H1 (cell line): Measurements from ENCODE around the gene WWC1. TPM values are rescaled to one million over a fixed set of nuclear protein-coding genes. Genes with fewer than 3 reads are reported as not detected.

Source experiments
- CBX8 ChIP-seq: fragments of 300-800, 300-1000 bp; sonication (generic); IDR thresholded peaks from 2 replicates; pipeline ENCODE4 v1.7.1; 2016; ENCODE audit warnings: low read depth, low read length, borderline replicate concordance
- JUN ChIP-seq: IDR thresholded peaks from 2 replicates; pipeline ENCODE4 v1.6.1; 2011; ENCODE audit warnings: low read depth, mild to moderate bottlenecking, improper control_type of control experiment, low read length
- POLR2AphosphoS5 ChIP-seq: IDR thresholded peaks from 2 replicates; pipeline ENCODE4 v1.6.1; 2011; ENCODE audit warnings: low read depth, low read length
- POU5F1 ChIP-seq: IDR thresholded peaks from 2 replicates; pipeline ENCODE4 v1.6.1; 2011; ENCODE audit warnings: low read depth, mild to moderate bottlenecking, low read length, moderate library complexity
- RAD21 ChIP-seq, 2 experiments: IDR thresholded peaks in 1 of 2; conservative IDR thresholded peaks in 1 of 2; 2 replicates each; pipeline ENCODE4 v1.6.1; 2011; ENCODE audit warnings: low read depth in 2 of 2, low read length in 2 of 2, improper control_type of control experiment in 1 of 2, inconsistent platforms in 1 of 2, mild to moderate bottlenecking in 1 of 2, moderate library complexity in 1 of 2
- SAP30 ChIP-seq: fragments of 300-600 bp; sonication (generic); IDR thresholded peaks from 2 replicates; pipeline ENCODE4 v1.7.1; 2012; ENCODE audit warnings: low read length, moderate library complexity, mild to moderate bottlenecking, inconsistent platforms; ENCODE audit not compliant: insufficient read depth, insufficient replicate concordance
- SIRT6 ChIP-seq: IDR thresholded peaks from one replicate; pipeline ENCODE4 v1.7.1; 2012; ENCODE audit warnings: low read length, inconsistent platforms
- TAF7 ChIP-seq: optimal IDR thresholded peaks from 2 replicates; pipeline ENCODE3; 2011; ENCODE audit warnings: low read depth, mild to moderate bottlenecking, inconsistent platforms, low read length, moderate library complexity, borderline replicate concordance
- ZNF274 ChIP-seq: IDR thresholded peaks from 2 replicates; pipeline ENCODE4 v1.7.0; 2012; ENCODE audit warnings: low read length, borderline replicate concordance; ENCODE audit errors: extremely low read depth
- polyA plus RNA-seq, 7 experiments: library from polyadenylated mRNA; depleted of rRNA in 3 of 7; stranded (reverse) in 5 of 7; unstranded in 2 of 7; fragments of >200 nt in 5 of 7; fragments of 200-250 nt in 2 of 7; gene quantifications; 1 replicate in 5 of 7; 2 replicates in 1 of 7; 4 replicates in 1 of 7; pipeline versions ENCODE4 v1.2.1 to v1.2.3, GENCODE V29; 2011 to 2013; ENCODE audit warnings: missing spikeins in 2 of 7, mixed read lengths in 2 of 7
- total RNA-seq: library from RNA; stranded (reverse); fragmentation: NEBNext Ultra II Directional; extraction: Animal tissue kit (Norgen Biotek cat#: 25700); gene quantifications from 2 replicates; pipeline ENCODE4 v1.2.1, GENCODE V29; 2021
- TF ChIP-seq, protein P1 (sequence below): fragments of 300-600 bp; sonication (generic); IDR thresholded peaks from 2 replicates; pipeline ENCODE4 v1.7.1; 2012; ENCODE audit warnings: low read length, moderate library complexity, mild to moderate bottlenecking, inconsistent platforms; ENCODE audit not compliant: insufficient replicate concordance
- TF ChIP-seq, protein P2 (sequence below): IDR thresholded peaks from 2 replicates; pipeline ENCODE4 v1.6.1; 2011; ENCODE audit warnings: low read length, improper control_type of control experiment

The WWC1 gene
- total and polyA plus RNA-seq, 2 of the 8 experiments (the other 6 are each of a cell fraction or from before 2014, with no cell fraction given), result 16.4 to 41.1 TPM

DNA sequence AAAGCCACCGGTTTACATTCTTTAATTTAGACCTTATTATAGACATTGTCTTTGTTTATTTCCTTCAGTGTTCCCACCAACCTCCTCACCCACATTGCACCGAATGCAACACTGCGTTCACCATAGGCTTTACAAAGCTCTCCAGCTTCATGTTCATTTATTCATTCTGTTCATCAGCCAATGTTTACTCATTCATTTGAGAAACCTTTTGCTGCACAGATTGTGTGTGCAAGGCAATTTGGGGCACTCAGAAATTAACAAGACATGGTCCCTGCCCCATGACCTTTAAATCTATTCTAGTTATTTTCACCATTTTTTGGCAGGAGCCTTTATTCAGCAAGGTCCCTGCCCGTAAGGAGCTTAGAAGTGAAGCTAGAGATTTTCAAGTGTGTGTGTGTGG is 124.0 kb downstream of the WWC1 start (continued):
- TF ChIP-seq, protein P1, sequence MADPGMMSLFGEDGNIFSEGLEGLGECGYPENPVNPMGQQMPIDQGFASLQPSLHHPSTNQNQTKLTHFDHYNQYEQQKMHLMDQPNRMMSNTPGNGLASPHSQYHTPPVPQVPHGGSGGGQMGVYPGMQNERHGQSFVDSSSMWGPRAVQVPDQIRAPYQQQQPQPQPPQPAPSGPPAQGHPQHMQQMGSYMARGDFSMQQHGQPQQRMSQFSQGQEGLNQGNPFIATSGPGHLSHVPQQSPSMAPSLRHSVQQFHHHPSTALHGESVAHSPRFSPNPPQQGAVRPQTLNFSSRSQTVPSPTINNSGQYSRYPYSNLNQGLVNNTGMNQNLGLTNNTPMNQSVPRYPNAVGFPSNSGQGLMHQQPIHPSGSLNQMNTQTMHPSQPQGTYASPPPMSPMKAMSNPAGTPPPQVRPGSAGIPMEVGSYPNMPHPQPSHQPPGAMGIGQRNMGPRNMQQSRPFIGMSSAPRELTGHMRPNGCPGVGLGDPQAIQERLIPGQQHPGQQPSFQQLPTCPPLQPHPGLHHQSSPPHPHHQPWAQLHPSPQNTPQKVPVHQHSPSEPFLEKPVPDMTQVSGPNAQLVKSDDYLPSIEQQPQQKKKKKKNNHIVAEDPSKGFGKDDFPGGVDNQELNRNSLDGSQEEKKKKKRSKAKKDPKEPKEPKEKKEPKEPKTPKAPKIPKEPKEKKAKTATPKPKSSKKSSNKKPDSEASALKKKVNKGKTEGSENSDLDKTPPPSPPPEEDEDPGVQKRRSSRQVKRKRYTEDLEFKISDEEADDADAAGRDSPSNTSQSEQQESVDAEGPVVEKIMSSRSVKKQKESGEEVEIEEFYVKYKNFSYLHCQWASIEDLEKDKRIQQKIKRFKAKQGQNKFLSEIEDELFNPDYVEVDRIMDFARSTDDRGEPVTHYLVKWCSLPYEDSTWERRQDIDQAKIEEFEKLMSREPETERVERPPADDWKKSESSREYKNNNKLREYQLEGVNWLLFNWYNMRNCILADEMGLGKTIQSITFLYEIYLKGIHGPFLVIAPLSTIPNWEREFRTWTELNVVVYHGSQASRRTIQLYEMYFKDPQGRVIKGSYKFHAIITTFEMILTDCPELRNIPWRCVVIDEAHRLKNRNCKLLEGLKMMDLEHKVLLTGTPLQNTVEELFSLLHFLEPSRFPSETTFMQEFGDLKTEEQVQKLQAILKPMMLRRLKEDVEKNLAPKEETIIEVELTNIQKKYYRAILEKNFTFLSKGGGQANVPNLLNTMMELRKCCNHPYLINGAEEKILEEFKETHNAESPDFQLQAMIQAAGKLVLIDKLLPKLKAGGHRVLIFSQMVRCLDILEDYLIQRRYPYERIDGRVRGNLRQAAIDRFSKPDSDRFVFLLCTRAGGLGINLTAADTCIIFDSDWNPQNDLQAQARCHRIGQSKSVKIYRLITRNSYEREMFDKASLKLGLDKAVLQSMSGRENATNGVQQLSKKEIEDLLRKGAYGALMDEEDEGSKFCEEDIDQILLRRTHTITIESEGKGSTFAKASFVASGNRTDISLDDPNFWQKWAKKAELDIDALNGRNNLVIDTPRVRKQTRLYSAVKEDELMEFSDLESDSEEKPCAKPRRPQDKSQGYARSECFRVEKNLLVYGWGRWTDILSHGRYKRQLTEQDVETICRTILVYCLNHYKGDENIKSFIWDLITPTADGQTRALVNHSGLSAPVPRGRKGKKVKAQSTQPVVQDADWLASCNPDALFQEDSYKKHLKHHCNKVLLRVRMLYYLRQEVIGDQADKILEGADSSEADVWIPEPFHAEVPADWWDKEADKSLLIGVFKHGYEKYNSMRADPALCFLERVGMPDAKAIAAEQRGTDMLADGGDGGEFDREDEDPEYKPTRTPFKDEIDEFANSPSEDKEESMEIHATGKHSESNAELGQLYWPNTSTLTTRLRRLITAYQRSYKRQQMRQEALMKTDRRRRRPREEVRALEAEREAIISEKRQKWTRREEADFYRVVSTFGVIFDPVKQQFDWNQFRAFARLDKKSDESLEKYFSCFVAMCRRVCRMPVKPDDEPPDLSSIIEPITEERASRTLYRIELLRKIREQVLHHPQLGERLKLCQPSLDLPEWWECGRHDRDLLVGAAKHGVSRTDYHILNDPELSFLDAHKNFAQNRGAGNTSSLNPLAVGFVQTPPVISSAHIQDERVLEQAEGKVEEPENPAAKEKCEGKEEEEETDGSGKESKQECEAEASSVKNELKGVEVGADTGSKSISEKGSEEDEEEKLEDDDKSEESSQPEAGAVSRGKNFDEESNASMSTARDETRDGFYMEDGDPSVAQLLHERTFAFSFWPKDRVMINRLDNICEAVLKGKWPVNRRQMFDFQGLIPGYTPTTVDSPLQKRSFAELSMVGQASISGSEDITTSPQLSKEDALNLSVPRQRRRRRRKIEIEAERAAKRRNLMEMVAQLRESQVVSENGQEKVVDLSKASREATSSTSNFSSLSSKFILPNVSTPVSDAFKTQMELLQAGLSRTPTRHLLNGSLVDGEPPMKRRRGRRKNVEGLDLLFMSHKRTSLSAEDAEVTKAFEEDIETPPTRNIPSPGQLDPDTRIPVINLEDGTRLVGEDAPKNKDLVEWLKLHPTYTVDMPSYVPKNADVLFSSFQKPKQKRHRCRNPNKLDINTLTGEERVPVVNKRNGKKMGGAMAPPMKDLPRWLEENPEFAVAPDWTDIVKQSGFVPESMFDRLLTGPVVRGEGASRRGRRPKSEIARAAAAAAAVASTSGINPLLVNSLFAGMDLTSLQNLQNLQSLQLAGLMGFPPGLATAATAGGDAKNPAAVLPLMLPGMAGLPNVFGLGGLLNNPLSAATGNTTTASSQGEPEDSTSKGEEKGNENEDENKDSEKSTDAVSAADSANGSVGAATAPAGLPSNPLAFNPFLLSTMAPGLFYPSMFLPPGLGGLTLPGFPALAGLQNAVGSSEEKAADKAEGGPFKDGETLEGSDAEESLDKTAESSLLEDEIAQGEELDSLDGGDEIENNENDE, result no peak
- TF ChIP-seq SAP30 (no peak), JUN (no peak), POU5F1 (no peak), ZNF274 (no peak), RAD21 (IDR thresholded peaks at IDR 0.05 in 1 of 2, conservative IDR thresholded peaks at IDR 0.05 in 1 of 2; ENCODE audit: low read depth in 2 of 2, low read length in 2 of 2) (no peak), SIRT6 (no peak), CBX8 (no peak), POLR2AphosphoS5 (no peak), TAF7 (no peak)
- TF ChIP-seq, protein P2, sequence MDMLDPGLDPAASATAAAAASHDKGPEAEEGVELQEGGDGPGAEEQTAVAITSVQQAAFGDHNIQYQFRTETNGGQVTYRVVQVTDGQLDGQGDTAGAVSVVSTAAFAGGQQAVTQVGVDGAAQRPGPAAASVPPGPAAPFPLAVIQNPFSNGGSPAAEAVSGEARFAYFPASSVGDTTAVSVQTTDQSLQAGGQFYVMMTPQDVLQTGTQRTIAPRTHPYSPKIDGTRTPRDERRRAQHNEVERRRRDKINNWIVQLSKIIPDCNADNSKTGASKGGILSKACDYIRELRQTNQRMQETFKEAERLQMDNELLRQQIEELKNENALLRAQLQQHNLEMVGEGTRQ, result no peak
